MCF 10A (cell line): ENCODE measurements around the gene SPRY1. TPM values are rescaled to one million over a fixed set of nuclear protein-coding genes. Genes with fewer than 3 reads are reported as not detected.

Experiments used
- BruUV-seq: library from RNA; stranded (reverse); fragments of 400-500 nt; replicated peaks from 2 replicates; lab custom pipeline; 2021; lab: Mats Ljungman, UMichigan
- CTCF ChIA-PET: fragments of 300-600 bp; sonication (Branson Sonifier 250); formaldehyde crosslinking; extraction: SDS; loops from one replicate; lab custom pipeline; 2021; ENCODE audit warnings: antibody characterized with exemption, inconsistent platforms; lab: Yijun Ruan, JAX
- POLR2A ChIA-PET: fragments of 300-600, 350-650 bp; sonication (Branson Sonifier 250); formaldehyde crosslinking; extraction: SDS; loops from one replicate; lab custom pipeline; 2020; ENCODE audit warnings: antibody characterized with exemption, inconsistent platforms; lab: Yijun Ruan, JAX
- DNase-seq: peaks from one replicate; pipeline ENCODE4 v3.0.0-alpha.2; 2018; ENCODE audit not compliant: unreplicated experiment
- H3K27ac Mint-ChIP-seq: one replicate; pipeline ENCODE4 v1.8.0; 2022; ENCODE audit warnings: mild to moderate bottlenecking, low read depth, mixed read lengths; ENCODE audit not compliant: unreplicated experiment
- H3K27me3 Mint-ChIP-seq: one replicate; pipeline ENCODE4 v1.8.0; 2022; ENCODE audit warnings: mixed read lengths; ENCODE audit not compliant: insufficient read depth, unreplicated experiment
- H3K36me3 Mint-ChIP-seq: one replicate; pipeline ENCODE4 v1.8.0; 2022; ENCODE audit warnings: mild to moderate bottlenecking, moderate library complexity, mixed read lengths; ENCODE audit not compliant: insufficient read depth, unreplicated experiment
- H3K4me1 Mint-ChIP-seq: one replicate; pipeline ENCODE4 v1.8.0; 2022; ENCODE audit warnings: mixed read lengths; ENCODE audit not compliant: insufficient read depth, unreplicated experiment
- H3K4me3 Mint-ChIP-seq: one replicate; pipeline ENCODE4 v1.8.0; 2022; ENCODE audit warnings: mild to moderate bottlenecking, moderate library complexity, mixed read lengths; ENCODE audit not compliant: unreplicated experiment
- H3K9me3 Mint-ChIP-seq: one replicate; pipeline ENCODE4 v1.8.0; 2022; ENCODE audit warnings: mixed read lengths; ENCODE audit not compliant: unreplicated experiment
- intact Hi-C: fragments of 100-400 bp; cut with micrococcal nuclease; formaldehyde crosslinking; loops from 2 replicates; pipeline ENCODE4 v1.14.1; 2022
- total RNA-seq: library from RNA; stranded (reverse); gene quantifications from 2 replicates; pipeline ENCODE4 v1.2.3, GENCODE V29; 2022
- TF ChIP-seq, protein P1 (sequence below): fragments of 200-600 bp; IDR thresholded peaks from one replicate; pipeline ENCODE4 v1.8.0; 2022; ENCODE audit warnings: antibody characterized with exemption, mild to moderate bottlenecking; ENCODE audit not compliant: unreplicated experiment

SPRY1 gene
- total RNA-seq, 1 experiment from 2014 or later, result 5.6 TPM

DNA sequence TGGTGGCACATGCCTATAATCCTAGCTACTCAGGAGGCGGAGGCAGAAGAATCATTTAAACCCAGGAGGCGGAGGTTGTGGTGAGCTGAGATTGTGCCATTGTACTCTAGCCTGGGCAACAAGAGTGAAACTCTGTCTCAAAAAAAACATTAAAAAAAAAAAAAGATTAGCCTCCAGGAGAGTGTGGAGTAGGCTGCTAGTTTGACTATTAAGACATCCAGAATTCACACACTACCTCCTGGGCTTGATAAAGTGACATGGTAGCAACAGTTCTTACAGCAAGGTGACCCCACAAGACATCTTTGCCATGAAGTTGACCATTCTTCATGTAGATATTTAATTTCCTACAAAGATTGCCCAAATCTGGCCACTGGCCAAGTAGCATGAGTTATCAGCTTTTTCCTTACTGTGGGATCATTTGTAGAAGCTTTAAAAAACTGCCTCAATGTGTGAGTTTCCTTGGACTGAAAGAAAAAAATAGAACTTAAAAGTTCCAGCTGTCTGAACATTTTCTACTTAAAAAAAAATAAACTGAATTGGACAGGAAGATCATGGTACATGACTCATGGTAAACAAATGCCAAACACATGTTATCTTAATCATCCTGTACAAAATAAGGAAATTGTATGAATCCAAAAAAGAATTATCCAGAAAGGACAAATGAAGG, 35.3 kb upstream of the SPRY1 start:
- DNase-seq, result peak; percentile 63
- TF ChIP-seq, protein P1, sequence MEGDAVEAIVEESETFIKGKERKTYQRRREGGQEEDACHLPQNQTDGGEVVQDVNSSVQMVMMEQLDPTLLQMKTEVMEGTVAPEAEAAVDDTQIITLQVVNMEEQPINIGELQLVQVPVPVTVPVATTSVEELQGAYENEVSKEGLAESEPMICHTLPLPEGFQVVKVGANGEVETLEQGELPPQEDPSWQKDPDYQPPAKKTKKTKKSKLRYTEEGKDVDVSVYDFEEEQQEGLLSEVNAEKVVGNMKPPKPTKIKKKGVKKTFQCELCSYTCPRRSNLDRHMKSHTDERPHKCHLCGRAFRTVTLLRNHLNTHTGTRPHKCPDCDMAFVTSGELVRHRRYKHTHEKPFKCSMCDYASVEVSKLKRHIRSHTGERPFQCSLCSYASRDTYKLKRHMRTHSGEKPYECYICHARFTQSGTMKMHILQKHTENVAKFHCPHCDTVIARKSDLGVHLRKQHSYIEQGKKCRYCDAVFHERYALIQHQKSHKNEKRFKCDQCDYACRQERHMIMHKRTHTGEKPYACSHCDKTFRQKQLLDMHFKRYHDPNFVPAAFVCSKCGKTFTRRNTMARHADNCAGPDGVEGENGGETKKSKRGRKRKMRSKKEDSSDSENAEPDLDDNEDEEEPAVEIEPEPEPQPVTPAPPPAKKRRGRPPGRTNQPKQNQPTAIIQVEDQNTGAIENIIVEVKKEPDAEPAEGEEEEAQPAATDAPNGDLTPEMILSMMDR, result no peak
- Mint-ChIP-seq H3K9me3 (no peaks in the 10 kb centered on the region), H3K4me1 (peaks cover 20% of the 10 kb centered on the region), H3K36me3 (no peaks in the 10 kb centered on the region), H3K27ac (peak overlapping the region; percentile 87), H3K27me3 (no peaks in the 10 kb centered on the region), H3K4me3 (no peak overlapping the region)
- intact Hi-C loops, result no loop called here
- BruUV-seq, result no TSS peak
- ChIA-PET CTCF (interaction anchor here (0.6 to 2.5 kb wide), 6 partner anchors 9 to 39 kb away, joined by 3 to 8 read pairs (median 3); no protein-coding TSS in a partner anchor), POLR2A (interaction anchor here (0.6 to 1.7 kb wide), 7 partner anchors 9 to 539 kb away, joined by 3 to 9 read pairs (median 3); partner anchors contain the start of gene SPRY1)

- Mint-ChIP-seq H3K27me3 (no peaks in the 10 kb centered on the region), H3K9me3 (no peaks in the 10 kb centered on the region), H3K4me3 (no peak overlapping the region), H3K36me3 (no peaks in the 10 kb centered on the region), H3K27ac (no peak overlapping the region), H3K4me1 (peaks cover 20% of the 10 kb centered on the region)
- ChIA-PET CTCF (interaction anchor here (0.7 to 2.5 kb wide), 5 partner anchors 9 to 38 kb away, joined by 3 to 8 read pairs (median 3); no protein-coding TSS in a partner anchor), POLR2A (interaction anchor here (0.6 to 1.7 kb wide), 6 partner anchors 9 to 286 kb away, joined by 3 to 9 read pairs (median 4); partner anchors contain the start of gene SPRY1)
- TF ChIP-seq, protein P1, result no peak
- intact Hi-C loops, result no loop called here
- DNase-seq, result no peak
- BruUV-seq, result no TSS peak
Observed at GRCh38 chr4:123362103-123362502, 34.5 kb upstream of the SPRY1 start.

DNA sequence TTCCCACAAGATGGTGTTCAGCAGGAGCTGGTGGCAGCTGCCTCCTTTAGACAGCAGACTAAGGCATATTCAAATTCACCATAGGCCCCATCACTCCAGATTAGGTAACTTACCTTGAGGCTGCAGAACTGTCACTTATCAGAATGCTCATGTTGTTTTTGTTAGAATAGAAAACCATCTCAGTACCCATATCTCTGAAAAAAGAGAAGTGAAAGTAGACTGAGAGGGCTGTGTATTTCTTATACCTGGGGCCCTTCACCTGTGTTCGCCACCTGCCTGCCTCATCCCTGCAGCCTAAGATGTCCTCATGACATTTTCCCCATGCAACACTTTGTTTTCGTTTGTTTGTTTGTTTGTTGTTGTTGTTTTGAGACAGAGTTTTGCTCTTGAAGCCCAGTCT, 32.9 kb upstream of the SPRY1 start:
- no peak overlapping the region for H3K4me3 Mint-ChIP-seq
- no peak overlapping the region for H3K27ac Mint-ChIP-seq
- POLR2A ChIA-PET, result no interaction called here
- peaks cover 20% of the 10 kb centered on the region for H3K4me1 Mint-ChIP-seq
- intact Hi-C loops, result no loop called here
- CTCF ChIA-PET, result interaction anchor here (1.1 to 1.3 kb wide), 2 partner anchors 27 to 297 kb away, joined by 3 to 5 read pairs; no protein-coding TSS in a partner anchor
- TF ChIP-seq, protein P1, result no peak
- no peaks in the 10 kb centered on the region for H3K27me3 Mint-ChIP-seq
- H3K9me3 Mint-ChIP-seq, result no peaks in the 10 kb centered on the region
- no peak for DNase-seq
- no peaks in the 10 kb centered on the region for H3K36me3 Mint-ChIP-seq
- no TSS peak for BruUV-seq

GRCh38 chr4:123364906-123365305, 31.7 kb upstream of the SPRY1 start:
- H3K4me1 Mint-ChIP-seq, result peaks cover 20% of the 10 kb centered on the region
- no peaks in the 10 kb centered on the region for H3K36me3 Mint-ChIP-seq
- ChIA-PET POLR2A (interaction anchor here (0.7 kb wide), 1 partner anchor 32 kb away, joined by 3 read pairs; the partner anchor contains the start of gene SPRY1), CTCF (no interaction called here)
- TF ChIP-seq, protein P1, result no peak
- DNase-seq, result peak; percentile 43
- no TSS peak for BruUV-seq
- no peak overlapping the region for H3K27ac Mint-ChIP-seq
- no peaks in the 10 kb centered on the region for H3K27me3 Mint-ChIP-seq
- no peaks in the 10 kb centered on the region for H3K9me3 Mint-ChIP-seq
- intact Hi-C loops, result no loop called here
- H3K4me3 Mint-ChIP-seq, result no peak overlapping the region
